Fibroblast of pulmonary artery (primary cell): ENCODE results near the gene UGT1A1.

Source experiments
- DNase-seq: peaks from one replicate; pipeline ENCODE4 v3.0.0-alpha.2; 2010; ENCODE audit warnings: low read depth
- H3K4me3 ChIP-seq: replicated peaks from 2 replicates; pipeline ENCODE4 v1.5.1; 2011; ENCODE audit warnings: low read depth, mild to moderate bottlenecking, control low read depth, low read length, moderate library complexity
- CTCF ChIP-seq: IDR thresholded peaks from 2 replicates; pipeline ENCODE4 v1.5.1; 2011; ENCODE audit warnings: mild to moderate bottlenecking, control low read depth, low read length, inconsistent platforms; ENCODE audit errors: missing control alignments

UGT1A1 gene

GRCh38 chr2:233816771-233817170 lies 56.7 kb downstream of the UGT1A1 start:
- H3K4me3 ChIP-seq = no peak overlapping the region
- no peak for DNase-seq
- no peak for TF ChIP-seq CTCF

DNA sequence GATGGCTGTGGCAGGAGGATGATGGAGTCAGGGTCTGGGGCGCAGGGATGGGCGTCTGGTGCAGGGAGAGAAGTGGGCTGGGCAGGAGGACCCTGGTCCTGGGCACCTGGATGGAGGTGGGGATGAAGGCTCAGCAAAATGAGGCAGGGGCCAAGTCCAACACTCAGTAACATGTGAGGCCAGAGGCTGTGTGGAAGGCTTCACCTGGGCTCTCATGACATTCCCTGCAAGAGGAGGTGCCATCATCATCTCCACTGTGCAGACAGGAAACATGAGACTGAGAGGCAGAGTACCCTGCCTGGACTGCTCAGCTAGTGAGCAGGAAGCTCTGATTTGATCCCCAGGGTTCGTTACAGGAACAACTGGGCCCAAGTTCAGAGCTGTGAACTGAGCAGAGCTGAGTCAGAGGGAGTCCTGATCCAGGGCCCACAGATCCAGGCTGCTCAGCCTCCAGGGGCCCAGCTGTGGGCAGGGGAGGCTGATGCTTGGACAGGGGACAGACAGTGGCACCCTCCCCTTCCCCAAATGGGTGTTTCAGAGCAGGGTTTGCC lies 57.4 kb downstream of the UGT1A1 start:
- no peak for DNase-seq
- H3K4me3 ChIP-seq = no peak overlapping the region
- TF ChIP-seq CTCF = no peak

DNA sequence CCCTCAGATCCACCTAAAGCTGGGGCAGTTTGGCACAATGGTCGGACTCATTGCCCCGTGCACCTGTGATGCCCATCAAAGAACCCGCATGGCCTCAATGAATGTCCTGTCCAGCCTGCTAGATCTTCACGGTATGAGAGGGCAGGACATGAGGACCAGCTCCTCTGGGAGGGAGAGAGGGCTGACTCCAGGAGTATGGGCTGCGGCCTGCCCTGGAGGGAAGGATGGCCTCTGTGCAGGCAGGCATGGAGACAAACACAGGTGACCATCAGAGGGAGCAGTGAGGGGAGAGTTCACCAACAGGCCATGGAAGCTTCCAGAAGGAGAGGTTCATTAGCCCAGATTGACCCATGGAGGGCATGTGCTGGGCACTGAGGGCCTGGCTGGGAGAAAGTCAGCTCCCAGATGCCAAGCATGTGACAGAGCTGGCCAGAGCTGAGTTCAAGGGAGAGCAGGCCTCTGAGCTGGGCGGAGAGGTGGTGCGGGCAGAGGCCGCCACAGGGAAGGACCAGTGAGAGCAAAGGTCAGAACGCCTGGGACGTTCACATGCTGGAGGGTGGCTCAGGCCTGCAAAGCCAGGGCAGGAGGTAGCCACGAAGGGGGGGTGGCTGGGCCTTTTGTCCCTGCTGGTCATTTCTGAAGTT lies 58.0 kb downstream of the UGT1A1 start:
- H3K4me3 ChIP-seq = no peak overlapping the region
- no peak for TF ChIP-seq CTCF
- no peak for DNase-seq

- DNase-seq = no peak
- H3K4me3 ChIP-seq = no peak overlapping the region
- TF ChIP-seq CTCF = no peak
Measured at GRCh38 chr2:233818639-233819621, 58.9 kb downstream of the UGT1A1 start.

GRCh38 chr2:233819884-233820773 lies 60.1 kb downstream of the UGT1A1 start:
- no peak overlapping the region for H3K4me3 ChIP-seq
- TF ChIP-seq CTCF = no peak
- no peak for DNase-seq

DNA sequence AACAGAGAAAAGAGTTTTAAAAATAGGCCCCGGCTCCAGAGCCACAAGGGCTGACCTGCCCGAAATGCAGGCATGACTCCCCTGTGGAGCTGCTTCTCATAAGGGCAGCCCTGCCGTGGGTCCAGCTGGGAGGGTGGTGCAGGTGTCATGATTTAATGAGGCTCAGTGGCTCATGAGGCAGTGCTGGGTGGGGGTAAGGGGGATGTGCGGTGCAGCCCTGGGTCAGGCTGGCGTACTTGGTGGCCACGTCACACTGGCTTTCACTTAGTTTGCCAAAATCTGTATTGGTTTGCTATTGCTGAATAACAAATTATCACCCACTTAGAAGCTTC lies 60.7 kb downstream of the UGT1A1 start:
- no peak for TF ChIP-seq CTCF
- DNase-seq = no peak
- no peak overlapping the region for H3K4me3 ChIP-seq
